ENCODE data around the gene ITPR3.

The ITPR3 gene

DNA sequence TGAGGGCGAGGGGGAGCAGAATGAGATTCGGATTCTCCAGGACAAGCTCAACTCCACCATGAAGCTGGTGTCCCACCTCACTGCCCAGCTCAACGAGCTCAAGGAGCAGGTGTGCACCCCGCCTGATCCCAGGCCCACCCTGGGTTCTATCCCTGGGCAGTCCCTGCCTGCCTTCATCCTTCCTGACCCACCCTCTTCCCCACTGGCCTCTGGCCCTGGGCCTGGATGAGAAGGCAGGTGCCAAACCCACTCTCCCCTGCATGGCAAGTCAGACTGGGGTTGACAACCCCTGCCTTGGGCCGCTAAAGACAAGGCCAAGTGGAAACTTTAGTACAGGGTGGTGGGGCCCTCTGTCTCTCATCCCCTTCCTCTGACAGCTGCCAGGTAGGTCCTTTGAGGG is 73.9 kb downstream of the ITPR3 start:
- no peak overlapping the region for H3K9ac ChIP-seq (ENCODE audit: low read depth in 1 of 2, low read length in 2 of 2)
- peaks cover 15 to 24% of the 10 kb centered on the region in 2 donors for H3K4me1 ChIP-seq (ENCODE audit: control insufficient read depth in 1 of 2, insufficient read depth in 2 of 2, low read length in 2 of 2)

DNA sequence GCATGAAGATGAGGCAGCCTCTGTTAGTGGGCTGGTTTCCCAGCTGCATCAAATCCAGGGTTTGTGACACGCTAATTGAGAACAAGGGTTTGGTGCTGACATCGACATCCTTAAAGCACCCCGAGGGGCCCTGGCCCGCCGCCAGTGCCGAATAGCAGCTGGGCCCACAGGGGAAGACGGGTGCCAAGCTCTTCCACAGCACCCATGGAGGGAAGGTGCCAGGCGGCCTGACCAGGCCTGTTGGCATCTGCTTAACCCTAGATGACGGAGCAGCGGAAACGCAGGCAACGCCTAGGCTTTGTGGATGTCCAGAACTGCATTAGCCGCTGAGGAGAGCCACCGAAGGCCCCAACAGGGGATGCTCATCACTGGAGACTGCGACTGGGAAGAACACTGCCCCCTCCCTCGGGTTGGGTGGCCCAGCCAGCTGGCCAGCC is 74.3 kb downstream of the ITPR3 start:
- H3K36me3 ChIP-seq (ENCODE audit: control insufficient read depth in 1 of 2, insufficient read depth in 2 of 2, low read length in 2 of 2) = peaks cover 46 to 87% of the 10 kb centered on the region in 2 donors
- no peaks in the 10 kb centered on the region for H3K9me3 ChIP-seq (ENCODE audit: control insufficient read depth in 1 of 2, low read length in 2 of 2)
- H3K27ac ChIP-seq (ENCODE audit: low read depth, low read length) = no peak overlapping the region
- peaks cover 15 to 24% of the 10 kb centered on the region in 2 donors for H3K4me1 ChIP-seq (ENCODE audit: control insufficient read depth in 1 of 2, insufficient read depth in 2 of 2, low read length in 2 of 2)
- no peak overlapping the region for H3K4me3 ChIP-seq (ENCODE audit: low read depth in 1 of 2, low read length in 2 of 2)
- no peaks in the 10 kb centered on the region for H3K27me3 ChIP-seq (ENCODE audit: control insufficient read depth in 1 of 2, insufficient read depth in 2 of 2, low read length in 2 of 2)
- H3K9ac ChIP-seq (ENCODE audit: low read depth in 1 of 2, low read length in 2 of 2) = no peak overlapping the region

More for the DNA sequence above, 73.9 kb downstream of the ITPR3 start:
- H3K27ac ChIP-seq (ENCODE audit: low read depth, low read length) = no peak overlapping the region
- H3K4me3 ChIP-seq (ENCODE audit: low read depth in 1 of 2, low read length in 2 of 2) = no peak overlapping the region
- H3K9me3 ChIP-seq (ENCODE audit: control insufficient read depth in 1 of 2, low read length in 2 of 2) = no peaks in the 10 kb centered on the region
- peaks cover 51 to 87% of the 10 kb centered on the region in 2 donors for H3K36me3 ChIP-seq (ENCODE audit: control insufficient read depth in 1 of 2, insufficient read depth in 2 of 2, low read length in 2 of 2)
- H3K27me3 ChIP-seq (ENCODE audit: control insufficient read depth in 1 of 2, insufficient read depth in 2 of 2, low read length in 2 of 2) = no peaks in the 10 kb centered on the region

GRCh38 chr6:33696076-33696475 is 75.0 kb downstream of the ITPR3 start:
- Histone ChIP-seq H3K9me3 (ENCODE audit: control insufficient read depth in 1 of 2, low read length in 2 of 2) (no peaks in the 10 kb centered on the region), H3K9ac (ENCODE audit: low read depth in 1 of 2, low read length in 2 of 2) (no peak overlapping the region), H3K4me1 (ENCODE audit: control insufficient read depth in 1 of 2, insufficient read depth in 2 of 2, low read length in 2 of 2) (peaks cover 15 to 24% of the 10 kb centered on the region in 2 donors), H3K4me3 (ENCODE audit: low read depth in 1 of 2, low read length in 2 of 2) (no peak overlapping the region), H3K27me3 (ENCODE audit: control insufficient read depth in 1 of 2, insufficient read depth in 2 of 2, low read length in 2 of 2) (no peaks in the 10 kb centered on the region), H3K36me3 (ENCODE audit: control insufficient read depth in 1 of 2, insufficient read depth in 2 of 2, low read length in 2 of 2) (peaks cover 40 to 81% of the 10 kb centered on the region in 2 donors), H3K27ac (ENCODE audit: low read depth, low read length) (no peak overlapping the region)

- H3K4me3 ChIP-seq (ENCODE audit: low read depth in 1 of 2, low read length in 2 of 2) = no peak overlapping the region
- H3K9me3 ChIP-seq (ENCODE audit: control insufficient read depth in 1 of 2, low read length in 2 of 2) = no peaks in the 10 kb centered on the region
- no peak overlapping the region for H3K27ac ChIP-seq (ENCODE audit: low read depth, low read length)
- H3K4me1 ChIP-seq (ENCODE audit: control insufficient read depth in 1 of 2, insufficient read depth in 2 of 2, low read length in 2 of 2) = peaks cover 15 to 24% of the 10 kb centered on the region in 2 donors
- H3K27me3 ChIP-seq (ENCODE audit: control insufficient read depth in 1 of 2, insufficient read depth in 2 of 2, low read length in 2 of 2) = no peaks in the 10 kb centered on the region
- peaks cover 36 to 74% of the 10 kb centered on the region in 2 donors for H3K36me3 ChIP-seq (ENCODE audit: control insufficient read depth in 1 of 2, insufficient read depth in 2 of 2, low read length in 2 of 2)
- H3K9ac ChIP-seq (ENCODE audit: low read depth in 1 of 2, low read length in 2 of 2) = no peak overlapping the region
These were observed 75.7 kb downstream of the ITPR3 start for GRCh38 chr6:33696548-33697518.

- Histone ChIP-seq H3K4me3 (ENCODE audit: low read depth in 1 of 2, low read length in 2 of 2) (no peak overlapping the region), H3K4me1 (ENCODE audit: control insufficient read depth in 1 of 2, insufficient read depth in 2 of 2, low read length in 2 of 2) (peaks cover 10 to 18% of the 10 kb centered on the region in 2 donors), H3K27me3 (ENCODE audit: control insufficient read depth in 1 of 2, insufficient read depth in 2 of 2, low read length in 2 of 2) (no peaks in the 10 kb centered on the region), H3K9ac (ENCODE audit: low read depth in 1 of 2, low read length in 2 of 2) (no peak overlapping the region), H3K36me3 (ENCODE audit: control insufficient read depth in 1 of 2, insufficient read depth in 2 of 2, low read length in 2 of 2) (peaks cover 36 to 63% of the 10 kb centered on the region in 2 donors), H3K27ac (ENCODE audit: low read depth, low read length) (no peak overlapping the region), H3K9me3 (ENCODE audit: control insufficient read depth in 1 of 2, low read length in 2 of 2) (no peaks in the 10 kb centered on the region)
These were observed 76.7 kb downstream of the ITPR3 start for GRCh38 chr6:33697845-33698244.

- Histone ChIP-seq H3K4me1 (ENCODE audit: control insufficient read depth in 1 of 2, insufficient read depth in 2 of 2, low read length in 2 of 2) (peaks cover 10 to 13% of the 10 kb centered on the region in 2 donors), H3K9me3 (ENCODE audit: control insufficient read depth in 1 of 2, low read length in 2 of 2) (no peaks in the 10 kb centered on the region), H3K36me3 (ENCODE audit: control insufficient read depth in 1 of 2, insufficient read depth in 2 of 2, low read length in 2 of 2) (peaks cover 35 to 57% of the 10 kb centered on the region in 2 donors), H3K4me3 (ENCODE audit: low read depth in 1 of 2, low read length in 2 of 2) (no peak overlapping the region), H3K9ac (ENCODE audit: low read depth in 1 of 2, low read length in 2 of 2) (no peak overlapping the region), H3K27me3 (ENCODE audit: control insufficient read depth in 1 of 2, insufficient read depth in 2 of 2, low read length in 2 of 2) (no peaks in the 10 kb centered on the region), H3K27ac (ENCODE audit: low read depth, low read length) (no peak overlapping the region)
These were observed 77.4 kb downstream of the ITPR3 start for GRCh38 chr6:33698494-33698893.

DNA sequence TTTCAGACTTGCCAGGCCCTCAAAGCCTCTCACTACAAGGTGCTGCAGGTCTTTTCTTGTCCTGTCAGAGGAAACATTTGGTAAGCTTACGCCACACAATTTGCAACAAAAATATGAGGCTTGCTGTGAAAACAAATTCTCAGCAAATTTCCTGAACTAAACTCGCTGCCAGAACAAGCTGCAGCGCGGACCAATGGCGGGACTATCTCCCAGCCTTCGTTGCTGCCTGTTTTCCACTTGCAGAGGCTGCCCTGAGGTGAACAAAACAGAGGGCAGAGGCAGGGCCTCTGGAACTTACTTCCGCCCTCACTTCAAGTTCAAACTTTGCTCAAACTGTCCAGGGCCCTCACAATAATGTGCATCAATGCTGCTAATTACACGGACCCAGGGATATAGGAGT is 78.0 kb downstream of the ITPR3 start:
- Histone ChIP-seq H3K27me3 (ENCODE audit: control insufficient read depth in 1 of 2, insufficient read depth in 2 of 2, low read length in 2 of 2) (no peaks in the 10 kb centered on the region), H3K4me3 (ENCODE audit: low read depth in 1 of 2, low read length in 2 of 2) (no peak overlapping the region), H3K4me1 (ENCODE audit: control insufficient read depth in 1 of 2, insufficient read depth in 2 of 2, low read length in 2 of 2) (peaks cover 5 to 8% of the 10 kb centered on the region in 2 donors), H3K9me3 (ENCODE audit: control insufficient read depth in 1 of 2, low read length in 2 of 2) (no peaks in the 10 kb centered on the region), H3K9ac (ENCODE audit: low read depth in 1 of 2, low read length in 2 of 2) (no peak overlapping the region), H3K36me3 (ENCODE audit: control insufficient read depth in 1 of 2, insufficient read depth in 2 of 2, low read length in 2 of 2) (peaks cover 29 to 51% of the 10 kb centered on the region in 2 donors), H3K27ac (ENCODE audit: low read depth, low read length) (no peak overlapping the region)

DNA sequence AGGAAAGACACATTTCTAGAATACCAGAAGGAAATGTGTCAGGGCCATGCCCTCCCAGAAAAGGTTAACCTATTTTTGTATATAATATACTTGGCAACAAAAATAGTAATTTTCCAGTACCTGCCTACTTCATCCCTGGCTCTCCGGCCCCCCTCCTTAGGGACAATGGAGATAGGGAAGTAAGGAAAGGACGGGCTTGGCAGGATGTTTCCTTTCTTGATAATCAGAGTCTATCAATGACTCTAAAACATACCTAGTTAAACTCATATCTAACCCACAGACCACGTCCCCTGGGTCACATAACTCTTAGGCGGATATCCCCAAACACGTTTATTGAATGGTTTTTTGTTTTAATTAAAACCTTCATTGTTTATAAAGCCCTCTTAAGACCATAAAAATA is 78.6 kb downstream of the ITPR3 start:
- Histone ChIP-seq H3K9me3 (ENCODE audit: control insufficient read depth in 1 of 2, low read length in 2 of 2) (no peaks in the 10 kb centered on the region), H3K4me1 (ENCODE audit: control insufficient read depth in 1 of 2, insufficient read depth in 2 of 2, low read length in 2 of 2) (peaks cover 2 to 5% of the 10 kb centered on the region in 2 donors), H3K36me3 (ENCODE audit: control insufficient read depth in 1 of 2, insufficient read depth in 2 of 2, low read length in 2 of 2) (peaks cover 28 to 46% of the 10 kb centered on the region in 2 donors), H3K27me3 (ENCODE audit: control insufficient read depth in 1 of 2, insufficient read depth in 2 of 2, low read length in 2 of 2) (no peaks in the 10 kb centered on the region), H3K27ac (ENCODE audit: low read depth, low read length) (no peak overlapping the region), H3K9ac (ENCODE audit: low read depth in 1 of 2, low read length in 2 of 2) (no peak overlapping the region), H3K4me3 (ENCODE audit: low read depth in 1 of 2, low read length in 2 of 2) (no peak overlapping the region)

GRCh38 chr6:33700391-33701050 is 79.4 kb downstream of the ITPR3 start:
- Histone ChIP-seq H3K4me3 (ENCODE audit: low read depth in 1 of 2, low read length in 2 of 2) (no peak overlapping the region), H3K27ac (ENCODE audit: low read depth, low read length) (no peak overlapping the region), H3K9ac (ENCODE audit: low read depth in 1 of 2, low read length in 2 of 2) (peak overlapping the region in 1 of 2 donors; percentile 29), H3K36me3 (ENCODE audit: control insufficient read depth in 1 of 2, insufficient read depth in 2 of 2, low read length in 2 of 2) (peaks cover 23 to 38% of the 10 kb centered on the region in 2 donors), H3K4me1 (ENCODE audit: control insufficient read depth in 1 of 2, insufficient read depth in 2 of 2, low read length in 2 of 2) (peaks cover 0 to 5% of the 10 kb centered on the region in 2 donors), H3K27me3 (ENCODE audit: control insufficient read depth in 1 of 2, insufficient read depth in 2 of 2, low read length in 2 of 2) (no peaks in the 10 kb centered on the region), H3K9me3 (ENCODE audit: control insufficient read depth in 1 of 2, low read length in 2 of 2) (no peaks in the 10 kb centered on the region)
